ENCODE results near the gene TAOK1. TPM values are rescaled to one million over a fixed set of nuclear protein-coding genes. Genes with fewer than 3 reads are reported as not detected.

Gene TAOK1
- total and polyA plus RNA-seq, 9 of the 15 experiments (the other 6 are each of a cell fraction or from before 2014, with no cell fraction given) = 3.2 to 33.1 (median 16.5) TPM

- TF ChIP-seq MXD1 (CRISPR knock-in tag; IDR thresholded peaks at IDR 0.05; ENCODE audit: borderline replicate concordance, poor library complexity, severe bottlenecking) (no peak), ZNF785 (CRISPR knock-in tag; IDR thresholded peaks at IDR 0.05) (no peak), ZSCAN29 (IDR thresholded peaks at IDR 0.05) (no peak), ZNF696 (CRISPR knock-in tag; conservative IDR thresholded peaks at IDR 0.05) (no peak), RBM17 (IDR thresholded peaks at IDR 0.05; ENCODE audit: borderline replicate concordance, low read depth, low read length) (no peak), NR4A1 (CRISPR knock-in tag; IDR thresholded peaks at IDR 0.05) (no peak), NR4A1 (tag; IDR thresholded peaks at IDR 0.05) (peak; percentile 66; the same call in 1 of the 2 replicates), ZFP36 (IDR thresholded peaks at IDR 0.05; ENCODE audit: low read depth, low read length, partially characterized antibody) (no peak), ZFPM2 (CRISPR knock-in tag; IDR thresholded peaks at IDR 0.05) (no peak), ZNF431 (CRISPR knock-in tag; IDR thresholded peaks at IDR 0.05) (no peak), ID3 (CRISPR knock-in tag; IDR thresholded peaks at IDR 0.05) (no peak), ID3 (tag; IDR thresholded peaks at IDR 0.05) (no peak), ZBTB43 (CRISPR knock-in tag; IDR thresholded peaks at IDR 0.05) (no peak), USF1 (CRISPR knock-in tag; IDR thresholded peaks at IDR 0.05) (no peak), TFAM (CRISPR knock-in tag; conservative IDR thresholded peaks at IDR 0.05) (no peak), MAZ (CRISPR knock-in tag; conservative IDR thresholded peaks at IDR 0.05 in 1 of 2, IDR thresholded peaks at IDR 0.05 in 1 of 2) (peak; percentile 58 to 90), CHAMP1 (IDR thresholded peaks at IDR 0.05) (no peak), TFAP4 (CRISPR knock-in tag; IDR thresholded peaks at IDR 0.05; ENCODE audit: borderline replicate concordance) (peak; percentile 72; the same call in 1 of the 2 replicates), CAMTA2 (CRISPR knock-in tag; conservative IDR thresholded peaks at IDR 0.05) (no peak), MYC (IDR thresholded peaks at IDR 0.05; ENCODE audit: low read depth, low read length) (peak; percentile 88), MYC (CRISPR knock-in tag; IDR thresholded peaks at IDR 0.05; ENCODE audit: borderline replicate concordance, low read depth) (no peak), PHB2 (IDR thresholded peaks at IDR 0.05; ENCODE audit: low read depth) (no peak)
Observed at GRCh38 chr17:29389982-29390850, at the start of gene TAOK1 (continued).

All from K562 (cell line).